Measurements from ENCODE around the gene AP2M1.

Gene AP2M1

DNA sequence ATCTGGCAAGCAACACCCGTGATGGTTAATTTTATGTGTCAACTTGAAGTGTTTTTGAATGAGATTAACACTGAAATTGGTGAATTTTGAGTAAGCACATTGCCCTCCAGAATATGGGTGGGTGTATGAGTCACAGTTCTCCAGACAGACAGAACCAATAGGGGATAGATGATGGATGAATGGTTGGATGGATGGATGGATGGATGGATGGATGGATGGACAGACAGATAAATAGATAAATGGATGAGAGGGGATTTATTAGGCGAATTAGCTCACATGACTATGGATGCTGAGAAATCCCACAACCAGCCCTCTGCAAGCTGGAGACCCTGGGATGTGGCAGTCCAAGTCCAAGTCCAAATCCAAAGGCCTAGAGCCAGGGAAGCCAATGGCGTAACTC, 49.3 kb downstream of the AP2M1 start:
- H3K27me3 ChIP-seq (replicated peaks): peaks cover 13% of the 10 kb centered on the region
- DNase-seq: no peak
- no peak overlapping the region for H3K27ac ChIP-seq
- TF ChIP-seq, protein P1, sequence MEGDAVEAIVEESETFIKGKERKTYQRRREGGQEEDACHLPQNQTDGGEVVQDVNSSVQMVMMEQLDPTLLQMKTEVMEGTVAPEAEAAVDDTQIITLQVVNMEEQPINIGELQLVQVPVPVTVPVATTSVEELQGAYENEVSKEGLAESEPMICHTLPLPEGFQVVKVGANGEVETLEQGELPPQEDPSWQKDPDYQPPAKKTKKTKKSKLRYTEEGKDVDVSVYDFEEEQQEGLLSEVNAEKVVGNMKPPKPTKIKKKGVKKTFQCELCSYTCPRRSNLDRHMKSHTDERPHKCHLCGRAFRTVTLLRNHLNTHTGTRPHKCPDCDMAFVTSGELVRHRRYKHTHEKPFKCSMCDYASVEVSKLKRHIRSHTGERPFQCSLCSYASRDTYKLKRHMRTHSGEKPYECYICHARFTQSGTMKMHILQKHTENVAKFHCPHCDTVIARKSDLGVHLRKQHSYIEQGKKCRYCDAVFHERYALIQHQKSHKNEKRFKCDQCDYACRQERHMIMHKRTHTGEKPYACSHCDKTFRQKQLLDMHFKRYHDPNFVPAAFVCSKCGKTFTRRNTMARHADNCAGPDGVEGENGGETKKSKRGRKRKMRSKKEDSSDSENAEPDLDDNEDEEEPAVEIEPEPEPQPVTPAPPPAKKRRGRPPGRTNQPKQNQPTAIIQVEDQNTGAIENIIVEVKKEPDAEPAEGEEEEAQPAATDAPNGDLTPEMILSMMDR (IDR thresholded peaks at IDR 0.05; ENCODE audit: low read depth, low read length, missing control alignments): no peak
- H3K36me3 ChIP-seq (replicated peaks): no peaks in the 10 kb centered on the region
- in situ Hi-C loops (cut with HindIII; ENCODE audit: low pct_ligation_motif_present, low sequenced_read_pairs): no loop called here
- H3K4me3 ChIP-seq (ENCODE audit: low read depth, low read length): no peak overlapping the region

DNA sequence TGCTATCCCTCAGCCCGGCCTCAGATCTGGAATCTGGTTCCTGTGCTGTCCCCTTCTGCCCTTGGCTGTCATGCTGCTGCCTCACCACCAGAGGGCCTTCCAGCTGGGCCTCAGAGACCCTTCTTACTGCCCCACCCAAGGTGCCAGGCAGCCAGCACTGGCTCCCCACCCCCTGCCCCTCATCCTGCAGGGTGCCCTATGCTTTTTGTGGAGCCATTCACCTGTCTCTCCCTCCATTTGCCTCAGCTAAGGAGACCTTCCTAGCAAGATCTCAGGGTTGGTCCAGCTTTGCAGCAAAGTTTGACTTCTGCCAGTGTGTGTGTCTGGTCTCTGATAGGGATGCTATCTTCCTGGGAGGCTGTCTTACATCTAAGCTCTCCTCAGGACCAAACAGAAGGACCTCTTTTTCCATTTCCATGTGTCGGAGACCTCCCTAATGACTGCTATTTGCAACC, 52.9 kb downstream of the AP2M1 start:
- H3K4me3 ChIP-seq (ENCODE audit: low read depth, low read length): no peak overlapping the region
- no peak overlapping the region for H3K27ac ChIP-seq
- H3K27me3 ChIP-seq (replicated peaks): peaks cover 46% of the 10 kb centered on the region
- DNase-seq: no peak
- H3K36me3 ChIP-seq (replicated peaks): no peaks in the 10 kb centered on the region
- in situ Hi-C loops (cut with HindIII; ENCODE audit: low pct_ligation_motif_present, low sequenced_read_pairs): no loop called here
- TF ChIP-seq, protein P1 (IDR thresholded peaks at IDR 0.05; ENCODE audit: low read depth, low read length, missing control alignments): peak; percentile 95

DNA sequence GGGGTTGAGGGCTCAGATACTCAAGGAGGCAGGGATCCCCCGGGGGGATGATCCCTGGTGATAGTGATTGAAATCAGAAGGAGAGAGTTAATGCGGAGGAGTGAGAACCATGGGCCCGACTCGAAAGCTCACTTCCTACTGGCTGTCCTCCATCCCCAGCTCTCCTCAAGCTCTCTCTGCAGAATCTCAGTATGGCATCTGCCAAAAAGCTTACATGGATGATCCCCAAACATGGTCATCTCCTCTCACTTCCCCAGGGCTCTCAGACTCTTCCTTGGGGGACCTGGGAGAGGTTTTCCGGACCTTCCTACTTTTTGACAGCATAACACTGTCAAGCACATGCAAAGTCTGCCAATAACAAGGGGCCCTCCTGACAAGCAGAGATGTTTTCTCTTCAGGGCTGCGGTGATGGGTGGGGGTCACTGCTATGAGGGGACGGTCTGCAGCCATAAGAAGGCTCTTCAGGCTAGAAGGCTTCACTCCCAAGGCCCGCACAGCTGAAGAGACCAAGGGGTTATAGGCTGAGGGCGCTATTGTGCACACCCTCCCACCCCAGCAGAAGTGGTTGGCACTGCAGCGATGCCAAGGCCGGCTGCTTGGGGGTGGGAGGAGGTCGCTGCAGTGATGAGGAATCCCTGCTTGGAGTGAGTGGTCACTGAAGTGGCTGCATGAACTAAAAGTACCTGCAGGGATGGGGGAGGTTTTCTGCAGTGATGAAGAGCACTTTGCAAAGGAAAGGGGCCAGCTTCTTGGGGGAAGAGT, 53.9 kb downstream of the AP2M1 start:
- in situ Hi-C loops (cut with HindIII; ENCODE audit: low pct_ligation_motif_present, low sequenced_read_pairs): no loop called here
- no peaks in the 10 kb centered on the region for H3K36me3 ChIP-seq (replicated peaks)
- TF ChIP-seq, protein P1 (IDR thresholded peaks at IDR 0.05; ENCODE audit: low read depth, low read length, missing control alignments): no peak
- H3K4me3 ChIP-seq (ENCODE audit: low read depth, low read length): no peak overlapping the region
- no peak overlapping the region for H3K27ac ChIP-seq
- peaks cover 51% of the 10 kb centered on the region for H3K27me3 ChIP-seq (replicated peaks)
- no peak for DNase-seq

DNA sequence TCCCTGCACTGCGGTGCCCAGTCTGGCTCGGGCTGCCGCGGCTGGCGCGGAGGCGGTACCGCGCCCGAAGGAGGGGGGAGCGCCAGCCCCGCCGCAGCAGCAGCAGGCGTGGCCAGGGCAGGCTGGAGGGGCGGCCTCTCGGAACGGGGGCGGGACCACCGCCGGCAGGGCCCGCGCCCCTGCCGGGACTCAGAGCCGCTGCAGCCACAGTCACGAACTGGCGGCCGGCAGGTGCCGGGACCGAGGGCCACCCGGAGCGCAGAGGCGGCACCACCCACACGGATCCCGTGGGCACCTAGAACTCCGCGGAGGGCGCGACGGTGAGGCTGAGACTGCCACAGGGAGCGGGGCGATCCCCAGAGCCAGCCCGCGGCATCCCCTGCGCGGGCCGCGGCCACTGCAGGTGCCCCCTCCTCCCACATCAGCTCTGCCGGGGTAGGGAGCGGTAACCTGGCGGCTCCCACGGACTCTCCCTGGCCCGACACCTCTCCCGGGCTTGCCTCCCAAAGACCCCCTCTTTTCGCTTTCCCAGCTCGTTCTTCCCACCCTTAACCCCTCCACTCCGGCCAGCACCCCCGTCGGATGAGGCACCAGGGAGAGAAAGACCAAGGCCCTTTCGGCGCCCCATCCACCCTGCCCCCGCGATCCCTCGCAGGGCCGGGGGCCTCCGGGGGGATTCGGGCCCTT, 54.9 kb downstream of the AP2M1 start, which contains the start of gene VWA5B2:
TSS of gene VWA5B2 (plus strand) at position 192 of the 687 bp plus-strand sequence. CDS start 944 bp downstream, outside the sequence.
- H3K27me3 ChIP-seq (replicated peaks): peaks cover 51% of the 10 kb centered on the region
- no peaks in the 10 kb centered on the region for H3K36me3 ChIP-seq (replicated peaks)
- TF ChIP-seq, protein P1 (IDR thresholded peaks at IDR 0.05; ENCODE audit: low read depth, low read length, missing control alignments): no peak
- in situ Hi-C loops (cut with HindIII; ENCODE audit: low pct_ligation_motif_present, low sequenced_read_pairs): no loop called here
- DNase-seq: no peak
- H3K27ac ChIP-seq: no peak within 1 kb of the TSS
- peak within 1 kb of the TSS; percentile 39 for H3K4me3 ChIP-seq (ENCODE audit: low read depth, low read length)

DNA sequence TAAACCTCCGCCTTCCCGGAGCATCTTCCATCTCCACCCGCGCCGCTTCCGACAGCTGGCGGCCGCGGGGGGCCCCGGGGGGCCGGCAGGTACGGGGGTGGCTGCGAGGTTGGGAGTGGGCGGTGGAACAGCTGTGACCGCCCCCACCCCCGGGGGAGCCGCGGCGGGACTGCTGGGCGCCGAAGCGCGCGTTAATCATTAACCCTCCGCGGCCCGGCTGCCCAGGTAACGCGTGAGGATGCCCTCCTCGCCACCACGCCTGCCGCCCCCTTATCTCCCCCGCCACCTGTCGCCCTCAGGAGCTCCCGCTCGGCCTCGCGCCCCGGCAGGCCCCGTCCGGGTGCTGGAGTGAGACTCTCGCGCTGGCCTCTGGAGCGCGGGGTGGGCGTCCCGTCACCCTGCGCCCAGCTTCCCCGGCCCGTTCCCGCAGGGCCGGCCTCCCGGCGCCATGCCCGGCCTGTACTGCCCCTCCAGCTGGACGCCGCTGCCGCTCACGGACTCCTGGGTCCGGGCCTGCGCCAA, 55.5 kb downstream of the AP2M1 start:
- in situ Hi-C loops (cut with HindIII; ENCODE audit: low pct_ligation_motif_present, low sequenced_read_pairs): no loop called here
- no peak for DNase-seq
- TF ChIP-seq, protein P1 (IDR thresholded peaks at IDR 0.05; ENCODE audit: low read depth, low read length, missing control alignments): no peak
- peaks cover 51% of the 10 kb centered on the region for H3K27me3 ChIP-seq (replicated peaks)
- H3K36me3 ChIP-seq (replicated peaks): no peaks in the 10 kb centered on the region
- H3K27ac ChIP-seq: no peak overlapping the region
- no peak overlapping the region for H3K4me3 ChIP-seq (ENCODE audit: low read depth, low read length)

Data from brain microvascular endothelial cell (primary cell).